Measurements from ENCODE around the gene UQCR11. TPM values are rescaled to one million over a fixed set of nuclear protein-coding genes. Genes with fewer than 3 reads are reported as not detected.

Gene UQCR11
- total RNA-seq, 1 experiment from 2014 or later: 256 TPM

GRCh38 chr19:1612114-1613086 is 7.1 kb upstream of the UQCR11 start:
- DNase-seq (ENCODE audit: low spot score): no peak
- no peak overlapping the region for H3K4me3 ChIP-seq (ENCODE audit: low read depth, low read length, poor library complexity, severe bottlenecking)
- H3K9me3 ChIP-seq (ENCODE audit: low read depth, low read length, poor library complexity, severe bottlenecking): no peaks in the 10 kb centered on the region
- H3K4me1 ChIP-seq (ENCODE audit: insufficient read depth, low read length, poor library complexity, severe bottlenecking): no peaks in the 10 kb centered on the region
- intact Hi-C loops (cut with micrococcal nuclease; ENCODE audit: unreplicated experiment): no loop called here
- TF ChIP-seq CTCF (conservative IDR thresholded peaks at IDR 0.05; ENCODE audit: low read depth, low read length): no peak
- no peak for TF ChIP-seq EZH2 (IDR thresholded peaks at IDR 0.05; ENCODE audit: borderline replicate concordance, low read depth, low read length, poor library complexity, severe bottlenecking)
- ChIA-PET POLR2A (ENCODE audit: low non-redundant PET) (interaction anchor here (0.8 kb wide), 1 partner anchor 643 kb away, joined by 32 read pairs; no protein-coding TSS in a partner anchor), CTCF (no interaction called here)
- BruUV-seq (replicated peaks): no TSS peak
- H3K36me3 ChIP-seq (ENCODE audit: insufficient read depth, low read length, poor library complexity, severe bottlenecking): peaks cover 68% of the 10 kb centered on the region
- H3K27ac ChIP-seq (ENCODE audit: low read depth, low read length, poor library complexity, severe bottlenecking): no peak overlapping the region
- no peaks in the 10 kb centered on the region for H3K27me3 ChIP-seq (replicated peaks; ENCODE audit: insufficient read depth, low read depth, low read length, poor library complexity)

DNA sequence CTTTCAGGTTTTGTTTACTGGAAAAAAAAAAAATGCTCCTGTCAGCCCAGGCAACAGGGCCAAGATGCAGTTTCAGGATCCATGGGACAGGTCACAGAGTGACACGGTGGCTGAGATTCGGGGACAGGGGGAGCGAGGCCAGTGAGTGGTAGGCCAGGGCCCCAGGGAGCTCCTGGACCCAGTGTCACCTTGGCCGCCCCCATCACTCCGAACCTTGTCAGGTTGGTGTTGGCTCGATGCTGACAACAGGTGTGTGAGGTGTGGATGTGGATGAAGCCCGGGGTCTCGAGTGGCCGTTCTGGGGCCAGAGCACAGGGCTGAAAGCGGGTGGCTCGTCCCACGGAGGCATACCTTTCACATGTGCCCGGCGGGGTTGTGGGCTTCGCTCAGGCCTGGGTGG is 6.1 kb upstream of the UQCR11 start:
- H3K36me3 ChIP-seq (ENCODE audit: insufficient read depth, low read length, poor library complexity, severe bottlenecking): peaks cover 62% of the 10 kb centered on the region
- BruUV-seq (replicated peaks): no TSS peak
- CTCF ChIA-PET: no interaction called here

DNA sequence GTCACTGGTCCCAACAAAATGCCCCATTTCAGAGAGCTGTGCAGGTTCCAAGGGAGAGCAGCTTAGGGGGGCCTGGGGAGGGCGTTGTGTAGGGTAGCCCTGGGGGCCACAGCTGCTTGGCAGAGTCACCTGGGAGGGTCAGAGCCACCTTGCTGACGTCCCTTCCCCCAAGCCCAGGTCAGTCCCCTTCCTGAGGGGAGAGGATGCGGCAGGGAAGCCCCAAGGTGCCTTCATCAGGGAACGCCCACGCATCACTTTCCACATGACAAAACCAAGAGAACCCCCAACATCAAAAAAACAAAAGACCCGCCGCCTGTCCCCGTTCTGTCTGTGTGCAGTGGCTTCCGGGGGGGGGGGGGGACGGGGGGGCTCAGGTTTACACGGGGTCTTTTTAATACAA is 5.3 kb upstream of the UQCR11 start:
- Histone ChIP-seq H3K27me3 (replicated peaks; ENCODE audit: insufficient read depth, low read depth, low read length, poor library complexity) (no peaks in the 10 kb centered on the region), H3K27ac (ENCODE audit: low read depth, low read length, poor library complexity, severe bottlenecking) (no peak overlapping the region), H3K9me3 (ENCODE audit: low read depth, low read length, poor library complexity, severe bottlenecking) (no peaks in the 10 kb centered on the region), H3K4me1 (ENCODE audit: insufficient read depth, low read length, poor library complexity, severe bottlenecking) (peaks cover 6% of the 10 kb centered on the region), H3K36me3 (ENCODE audit: insufficient read depth, low read length, poor library complexity, severe bottlenecking) (peaks cover 54% of the 10 kb centered on the region), H3K4me3 (ENCODE audit: low read depth, low read length, poor library complexity, severe bottlenecking) (no peak overlapping the region)
- CTCF ChIA-PET: no interaction called here
- no peak for DNase-seq (ENCODE audit: low spot score)
- no TSS peak for BruUV-seq (replicated peaks)
- TF ChIP-seq CTCF (conservative IDR thresholded peaks at IDR 0.05; ENCODE audit: low read depth, low read length): no peak
- no peak for TF ChIP-seq EZH2 (IDR thresholded peaks at IDR 0.05; ENCODE audit: borderline replicate concordance, low read depth, low read length, poor library complexity, severe bottlenecking)
- POLR2A ChIA-PET (ENCODE audit: low non-redundant PET): no interaction called here
- intact Hi-C loops (cut with micrococcal nuclease; ENCODE audit: unreplicated experiment): no loop called here

More for the DNA sequence above, 6.1 kb upstream of the UQCR11 start:
- H3K9me3 ChIP-seq (ENCODE audit: low read depth, low read length, poor library complexity, severe bottlenecking): no peaks in the 10 kb centered on the region
- H3K4me3 ChIP-seq (ENCODE audit: low read depth, low read length, poor library complexity, severe bottlenecking): no peak overlapping the region
- no peaks in the 10 kb centered on the region for H3K27me3 ChIP-seq (replicated peaks; ENCODE audit: insufficient read depth, low read depth, low read length, poor library complexity)
- no peak for DNase-seq (ENCODE audit: low spot score)
- POLR2A ChIA-PET (ENCODE audit: low non-redundant PET): no interaction called here
- H3K4me1 ChIP-seq (ENCODE audit: insufficient read depth, low read length, poor library complexity, severe bottlenecking): peaks cover under 1% of the 10 kb centered on the region
- TF ChIP-seq EZH2 (IDR thresholded peaks at IDR 0.05; ENCODE audit: borderline replicate concordance, low read depth, low read length, poor library complexity, severe bottlenecking): no peak
- no peak for TF ChIP-seq CTCF (conservative IDR thresholded peaks at IDR 0.05; ENCODE audit: low read depth, low read length)
- intact Hi-C loops (cut with micrococcal nuclease; ENCODE audit: unreplicated experiment): no loop called here
- H3K27ac ChIP-seq (ENCODE audit: low read depth, low read length, poor library complexity, severe bottlenecking): no peak overlapping the region

Data from A673 (cell line).